ENCODE data around the gene TMEM225B.

- TF ChIP-seq CTCF (conservative IDR thresholded peaks at IDR 0.05; ENCODE audit: low read depth, low read length) (no peak), EZH2 (IDR thresholded peaks at IDR 0.05; ENCODE audit: low read length, unreplicated experiment) (no peak)
These were observed 40.9 kb upstream of the TMEM225B start for GRCh38 chr7:99557196-99557607.

Data from PC-3 (cell line).